ENCODE measurements around the gene DHX35. TPM values are rescaled to one million over a fixed set of nuclear protein-coding genes. Genes with fewer than 3 reads are reported as not detected.

DHX35 gene
- total RNA-seq, 1 experiment from 2014 or later: 12.1 TPM

DNA sequence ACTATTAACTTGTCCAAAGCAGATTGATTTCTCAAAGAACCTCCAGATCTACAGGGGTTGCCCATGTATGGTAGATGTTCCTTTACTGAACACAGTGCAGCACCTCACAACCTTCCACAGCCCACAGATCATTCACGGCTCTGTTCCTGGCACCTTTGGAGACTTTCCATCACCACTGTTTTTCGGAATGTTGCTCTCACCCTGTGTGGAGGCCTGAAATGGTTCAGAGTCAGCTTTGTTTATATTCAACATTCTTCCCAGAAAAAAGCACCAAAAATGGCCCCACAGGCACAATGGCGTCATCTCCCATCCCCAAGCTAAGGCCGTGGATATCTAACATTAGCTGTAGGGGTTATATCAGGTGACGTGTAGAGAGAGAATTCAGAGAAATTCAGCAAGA, 74.7 kb downstream of the DHX35 start:
- Histone ChIP-seq H3K9me3 (ENCODE audit: insufficient read depth, low read depth) (no peaks in the 10 kb centered on the region), H4K20me1 (ENCODE audit: insufficient read depth) (no peaks in the 10 kb centered on the region), H3K36me3 (ENCODE audit: low read depth) (no peaks in the 10 kb centered on the region), H3K4me2 (no peak overlapping the region), H3K27me3 (ENCODE audit: insufficient read depth, low read depth) (no peaks in the 10 kb centered on the region), H3K27ac (no peak overlapping the region), H3K79me2 (ENCODE audit: low read depth) (no peaks in the 10 kb centered on the region), H3K4me3 (no peak overlapping the region), H2AFZ (no peak overlapping the region), H3K4me1 (replicated peaks; ENCODE audit: insufficient read depth) (no peaks in the 10 kb centered on the region), H3K9me2 (ENCODE audit: insufficient read depth) (no peaks in the 10 kb centered on the region), H3F3A (ENCODE audit: insufficient read depth, low read depth) (no peaks in the 10 kb centered on the region)
- ChIA-PET POLR2A (ENCODE audit: unreplicated experiment) (interaction anchor here (0.6 kb wide), 1 partner anchor 1576 kb away, joined by 4 read pairs; no protein-coding TSS in a partner anchor), CTCF (interaction anchor here (1.1 kb wide), 1 partner anchor 12 kb away, joined by 19 read pairs; no protein-coding TSS in a partner anchor)
- no peak for DNase-seq
- intact Hi-C loops (cut with micrococcal nuclease; ENCODE audit: unreplicated experiment): no loop called here
- BruUV-seq (replicated peaks): no TSS peak
- TF ChIP-seq EZH2 (IDR thresholded peaks at IDR 0.05; ENCODE audit: low read depth): no peak

GRCh38 chr20:39038047-39038446, 75.9 kb downstream of the DHX35 start:
- Histone ChIP-seq H3K4me3 (no peak overlapping the region), H3K4me2 (no peak overlapping the region), H3K9me2 (ENCODE audit: insufficient read depth) (no peaks in the 10 kb centered on the region), H3K4me1 (replicated peaks; ENCODE audit: insufficient read depth) (no peaks in the 10 kb centered on the region), H3F3A (ENCODE audit: insufficient read depth, low read depth) (no peaks in the 10 kb centered on the region), H3K9me3 (ENCODE audit: insufficient read depth, low read depth) (no peaks in the 10 kb centered on the region), H3K79me2 (ENCODE audit: low read depth) (no peaks in the 10 kb centered on the region), H3K27ac (no peak overlapping the region), H3K27me3 (ENCODE audit: insufficient read depth, low read depth) (no peaks in the 10 kb centered on the region), H4K20me1 (ENCODE audit: insufficient read depth) (no peaks in the 10 kb centered on the region), H2AFZ (no peak overlapping the region), H3K36me3 (ENCODE audit: low read depth) (0 out of 2 replicates have a peak, but pooled peaks cover 3% of the 10 kb centered on the region)
- no TSS peak for BruUV-seq (replicated peaks)
- CTCF ChIA-PET: no interaction called here
- no peak for DNase-seq
- intact Hi-C loops (cut with micrococcal nuclease; ENCODE audit: unreplicated experiment): no loop called here
- no peak for TF ChIP-seq EZH2 (IDR thresholded peaks at IDR 0.05; ENCODE audit: low read depth)
- TF ChIP-seq, protein P1, sequence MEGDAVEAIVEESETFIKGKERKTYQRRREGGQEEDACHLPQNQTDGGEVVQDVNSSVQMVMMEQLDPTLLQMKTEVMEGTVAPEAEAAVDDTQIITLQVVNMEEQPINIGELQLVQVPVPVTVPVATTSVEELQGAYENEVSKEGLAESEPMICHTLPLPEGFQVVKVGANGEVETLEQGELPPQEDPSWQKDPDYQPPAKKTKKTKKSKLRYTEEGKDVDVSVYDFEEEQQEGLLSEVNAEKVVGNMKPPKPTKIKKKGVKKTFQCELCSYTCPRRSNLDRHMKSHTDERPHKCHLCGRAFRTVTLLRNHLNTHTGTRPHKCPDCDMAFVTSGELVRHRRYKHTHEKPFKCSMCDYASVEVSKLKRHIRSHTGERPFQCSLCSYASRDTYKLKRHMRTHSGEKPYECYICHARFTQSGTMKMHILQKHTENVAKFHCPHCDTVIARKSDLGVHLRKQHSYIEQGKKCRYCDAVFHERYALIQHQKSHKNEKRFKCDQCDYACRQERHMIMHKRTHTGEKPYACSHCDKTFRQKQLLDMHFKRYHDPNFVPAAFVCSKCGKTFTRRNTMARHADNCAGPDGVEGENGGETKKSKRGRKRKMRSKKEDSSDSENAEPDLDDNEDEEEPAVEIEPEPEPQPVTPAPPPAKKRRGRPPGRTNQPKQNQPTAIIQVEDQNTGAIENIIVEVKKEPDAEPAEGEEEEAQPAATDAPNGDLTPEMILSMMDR (conservative IDR thresholded peaks at IDR 0.05): no peak
- POLR2A ChIA-PET (ENCODE audit: unreplicated experiment): no interaction called here

DNA sequence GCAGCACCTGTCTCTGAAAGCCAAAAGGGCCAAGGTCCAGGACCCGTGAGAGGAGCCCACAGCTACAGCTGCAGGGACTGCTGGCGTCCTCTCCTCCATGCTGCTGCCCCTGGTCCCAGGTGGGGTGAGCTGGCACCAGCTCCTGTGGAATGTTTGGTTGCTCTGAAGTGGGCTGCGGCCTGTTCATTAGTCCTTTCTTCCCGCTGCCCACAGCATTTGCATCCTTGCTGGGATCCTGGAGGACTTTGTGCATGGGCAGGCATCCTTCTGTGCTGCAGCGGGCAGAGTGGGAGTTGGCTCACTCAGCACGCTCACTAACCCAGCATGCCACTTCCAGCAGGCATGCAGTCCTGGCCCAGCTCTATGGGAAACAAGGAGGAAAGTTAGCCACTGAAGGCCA, 76.4 kb downstream of the DHX35 start:
- Histone ChIP-seq H3K4me1 (replicated peaks; ENCODE audit: insufficient read depth) (no peaks in the 10 kb centered on the region), H3K79me2 (ENCODE audit: low read depth) (no peaks in the 10 kb centered on the region), H3K36me3 (ENCODE audit: low read depth) (0 out of 2 replicates have a peak, but pooled peaks cover 3% of the 10 kb centered on the region), H3K4me3 (no peak overlapping the region), H4K20me1 (ENCODE audit: insufficient read depth) (no peaks in the 10 kb centered on the region), H3K4me2 (no peak overlapping the region), H3K27ac (no peak overlapping the region), H3K27me3 (ENCODE audit: insufficient read depth, low read depth) (no peaks in the 10 kb centered on the region), H3K9me3 (ENCODE audit: insufficient read depth, low read depth) (no peaks in the 10 kb centered on the region), H3F3A (ENCODE audit: insufficient read depth, low read depth) (no peaks in the 10 kb centered on the region), H3K9me2 (ENCODE audit: insufficient read depth) (no peaks in the 10 kb centered on the region), H2AFZ (no peak overlapping the region)
- DNase-seq: no peak
- TF ChIP-seq EZH2 (IDR thresholded peaks at IDR 0.05; ENCODE audit: low read depth): no peak
- TF ChIP-seq, protein P1 (conservative IDR thresholded peaks at IDR 0.05): no peak
- ChIA-PET CTCF (no interaction called here), POLR2A (ENCODE audit: unreplicated experiment) (no interaction called here)
- intact Hi-C loops (cut with micrococcal nuclease; ENCODE audit: unreplicated experiment): no loop called here
- no TSS peak for BruUV-seq (replicated peaks)

DNA sequence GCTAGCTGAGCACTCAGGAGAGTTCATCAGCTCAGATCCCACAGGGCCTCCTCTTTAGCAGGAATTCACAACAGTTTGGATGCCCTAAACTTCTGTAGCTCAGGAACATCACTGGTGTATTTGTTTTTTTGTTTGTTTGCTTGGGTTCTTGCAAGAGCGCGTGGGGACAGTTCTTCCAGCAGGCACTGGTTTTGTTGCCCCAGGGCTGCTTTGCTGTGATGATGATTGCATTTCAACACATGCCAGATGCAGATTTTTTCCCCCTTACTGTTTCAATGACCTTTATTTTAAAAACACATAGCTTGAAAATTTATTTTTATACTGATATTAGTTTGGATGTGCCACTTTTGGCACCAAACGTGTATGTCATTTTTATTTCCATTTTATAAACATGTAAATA, 77.1 kb downstream of the DHX35 start:
- H3K27me3 ChIP-seq (ENCODE audit: insufficient read depth, low read depth): no peaks in the 10 kb centered on the region
- no peaks in the 10 kb centered on the region for H3K79me2 ChIP-seq (ENCODE audit: low read depth)
- CTCF ChIA-PET: no interaction called here
- H3F3A ChIP-seq (ENCODE audit: insufficient read depth, low read depth): no peaks in the 10 kb centered on the region
- DNase-seq: no peak
- no peak overlapping the region for H3K4me2 ChIP-seq
- no peak overlapping the region for H3K4me3 ChIP-seq
- H2AFZ ChIP-seq: no peak overlapping the region
- H3K9me3 ChIP-seq (ENCODE audit: insufficient read depth, low read depth): no peaks in the 10 kb centered on the region
- TF ChIP-seq, protein P1 (conservative IDR thresholded peaks at IDR 0.05): no peak
- TF ChIP-seq EZH2 (IDR thresholded peaks at IDR 0.05; ENCODE audit: low read depth): no peak
- 0 out of 2 replicates have a peak, but pooled peaks cover 3% of the 10 kb centered on the region for H3K36me3 ChIP-seq (ENCODE audit: low read depth)
- H3K4me1 ChIP-seq (replicated peaks; ENCODE audit: insufficient read depth): no peaks in the 10 kb centered on the region
- intact Hi-C loops (cut with micrococcal nuclease; ENCODE audit: unreplicated experiment): no loop called here
- H3K9me2 ChIP-seq (ENCODE audit: insufficient read depth): no peaks in the 10 kb centered on the region
- no peak overlapping the region for H3K27ac ChIP-seq
- BruUV-seq (replicated peaks): no TSS peak
- H4K20me1 ChIP-seq (ENCODE audit: insufficient read depth): no peaks in the 10 kb centered on the region
- POLR2A ChIA-PET (ENCODE audit: unreplicated experiment): interaction anchor here (0.6 kb wide), 1 partner anchor 1191 kb away, joined by 4 read pairs; no protein-coding TSS in a partner anchor
